HepG2 (cell line): ENCODE results near the gene LRRC40. TPM values are rescaled to one million over a fixed set of nuclear protein-coding genes. Genes with fewer than 3 reads are reported as not detected.

Experiments used
- ARID4A ChIP-seq: sonication (generic); formaldehyde crosslinking; IDR thresholded peaks from 2 replicates; pipeline ENCODE4 v1.5.0; 2020; ENCODE audit warnings: mild to moderate bottlenecking, missing genetic modification reagents, borderline replicate concordance
- ELK4 ChIP-seq: sonication (generic); formaldehyde crosslinking; IDR thresholded peaks from 2 replicates; pipeline ENCODE4 v1.9.0; 2021; ENCODE audit warnings: missing genetic modification reagents, borderline replicate concordance
- FOXJ3 ChIP-seq: sonication (generic); formaldehyde crosslinking; IDR thresholded peaks from 2 replicates; pipeline ENCODE4 v1.4.0; 2020; ENCODE audit warnings: missing genetic modification reagents, mild to moderate bottlenecking, borderline replicate concordance
- SMARCC2 ChIP-seq: fragments of 450-650 bp; IDR thresholded peaks from 2 replicates; pipeline ENCODE4 v1.6.1; 2017; ENCODE audit warnings: antibody characterized with exemption, mild to moderate bottlenecking
- ZBTB21 ChIP-seq: sonication (generic); formaldehyde crosslinking; IDR thresholded peaks from 2 replicates; pipeline ENCODE4 v1.4.0; 2020; ENCODE audit warnings: missing genetic modification reagents
- ZNF333 ChIP-seq: sonication (generic); formaldehyde crosslinking; IDR thresholded peaks from 2 replicates; pipeline ENCODE4 v1.4.0; 2020; ENCODE audit warnings: mild to moderate bottlenecking, missing genetic modification reagents, borderline replicate concordance
- polyA plus RNA-seq, 8 experiments: library from polyadenylated mRNA; depleted of rRNA in 3 of 8; stranded (reverse) in 7 of 8; unstranded in 1 of 8; fragments of >200 nt; fragmentation: Illumina TruSeq in 4 of 8; extraction: Trizol in 4 of 8; gene quantifications; 2 replicates each; pipeline versions ENCODE4 v1.2.1 to v1.2.3, GENCODE V29; 2011 to 2016; ENCODE audit warnings: low read depth in 4 of 8, missing spikeins in 1 of 8, mixed read lengths in 1 of 8; ENCODE audit not compliant: insufficient read depth in 1 of 8
- total RNA-seq, 5 experiments: library from RNA; depleted of rRNA; stranded (reverse); fragments of >200 nt; fragmentation: Illumina TruSeq; extraction: Trizol; gene quantifications; 2 replicates each; pipeline ENCODE4 v1.2.3, GENCODE V29; 2016; ENCODE audit warnings: low read depth in 1 of 5
- TF ChIP-seq, protein P1 (sequence below), 2 experiments: IDR thresholded peaks; 2 replicates each; pipeline ENCODE4 v1.6.1; 2011 to 2012; ENCODE audit warnings: low read length in 2 of 2, borderline replicate concordance in 1 of 2, low read depth in 1 of 2, mild to moderate bottlenecking in 1 of 2, moderate library complexity in 1 of 2
- TF ChIP-seq, protein P2 (sequence below): sonication (generic); formaldehyde crosslinking; IDR thresholded peaks from 2 replicates; pipeline ENCODE4 v1.4.0; 2020; ENCODE audit warnings: missing genetic modification reagents, mild to moderate bottlenecking, borderline replicate concordance

Gene LRRC40
- total and polyA plus RNA-seq, 2 of the 13 experiments (the other 11 are each of a cell fraction or from before 2014, with no cell fraction given) = 10.3 to 32.7 TPM

- TF ChIP-seq, protein P1, sequence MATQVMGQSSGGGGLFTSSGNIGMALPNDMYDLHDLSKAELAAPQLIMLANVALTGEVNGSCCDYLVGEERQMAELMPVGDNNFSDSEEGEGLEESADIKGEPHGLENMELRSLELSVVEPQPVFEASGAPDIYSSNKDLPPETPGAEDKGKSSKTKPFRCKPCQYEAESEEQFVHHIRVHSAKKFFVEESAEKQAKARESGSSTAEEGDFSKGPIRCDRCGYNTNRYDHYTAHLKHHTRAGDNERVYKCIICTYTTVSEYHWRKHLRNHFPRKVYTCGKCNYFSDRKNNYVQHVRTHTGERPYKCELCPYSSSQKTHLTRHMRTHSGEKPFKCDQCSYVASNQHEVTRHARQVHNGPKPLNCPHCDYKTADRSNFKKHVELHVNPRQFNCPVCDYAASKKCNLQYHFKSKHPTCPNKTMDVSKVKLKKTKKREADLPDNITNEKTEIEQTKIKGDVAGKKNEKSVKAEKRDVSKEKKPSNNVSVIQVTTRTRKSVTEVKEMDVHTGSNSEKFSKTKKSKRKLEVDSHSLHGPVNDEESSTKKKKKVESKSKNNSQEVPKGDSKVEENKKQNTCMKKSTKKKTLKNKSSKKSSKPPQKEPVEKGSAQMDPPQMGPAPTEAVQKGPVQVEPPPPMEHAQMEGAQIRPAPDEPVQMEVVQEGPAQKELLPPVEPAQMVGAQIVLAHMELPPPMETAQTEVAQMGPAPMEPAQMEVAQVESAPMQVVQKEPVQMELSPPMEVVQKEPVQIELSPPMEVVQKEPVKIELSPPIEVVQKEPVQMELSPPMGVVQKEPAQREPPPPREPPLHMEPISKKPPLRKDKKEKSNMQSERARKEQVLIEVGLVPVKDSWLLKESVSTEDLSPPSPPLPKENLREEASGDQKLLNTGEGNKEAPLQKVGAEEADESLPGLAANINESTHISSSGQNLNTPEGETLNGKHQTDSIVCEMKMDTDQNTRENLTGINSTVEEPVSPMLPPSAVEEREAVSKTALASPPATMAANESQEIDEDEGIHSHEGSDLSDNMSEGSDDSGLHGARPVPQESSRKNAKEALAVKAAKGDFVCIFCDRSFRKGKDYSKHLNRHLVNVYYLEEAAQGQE (IDR thresholded peaks at IDR 0.05; ENCODE audit: borderline replicate concordance in 1 of 2, low read depth in 1 of 2, low read length in 2 of 2) = peak in 1 of 2 experiments; percentile 57; a peak in 1 of 4 replicates
- TF ChIP-seq SMARCC2 (no peak), ZNF333 (no peak), ELK4 (no peak), ZBTB21 (CRISPR knock-in tag) (peak; percentile 57; the same call in 1 of the 2 replicates), ARID4A (CRISPR knock-in tag) (peak; percentile 98), FOXJ3 (CRISPR knock-in tag) (peak; percentile 48; the same call in 1 of the 2 replicates)
- TF ChIP-seq, protein P2, sequence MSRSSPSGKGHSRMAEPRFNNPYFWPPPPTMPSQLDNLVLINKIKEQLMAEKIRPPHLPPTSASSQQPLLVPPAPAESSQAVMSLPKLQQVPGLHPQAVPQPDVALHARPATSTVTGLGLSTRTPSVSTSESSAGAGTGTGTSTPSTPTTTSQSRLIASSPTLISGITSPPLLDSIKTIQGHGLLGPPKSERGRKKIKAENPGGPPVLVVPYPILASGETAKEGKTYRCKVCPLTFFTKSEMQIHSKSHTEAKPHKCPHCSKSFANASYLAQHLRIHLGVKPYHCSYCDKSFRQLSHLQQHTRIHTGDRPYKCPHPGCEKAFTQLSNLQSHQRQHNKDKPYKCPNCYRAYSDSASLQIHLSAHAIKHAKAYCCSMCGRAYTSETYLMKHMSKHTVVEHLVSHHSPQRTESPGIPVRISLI = no peak
Measured at GRCh38 chr1:70205434-70206118, at the start of gene LRRC40 (continued).
